HG02798 (cell line): Measurements from ENCODE around the gene UQCRC2.
"Not testable (repeated sequence)": the region's sequence is repeated elsewhere in the genome, so short reads cannot be mapped to it uniquely, and the experiment has no call there.

Experiments
- ATAC-seq: cut with Tn5 transposase; IDR thresholded peaks from one replicate; pipeline ENCODE4 v1.9.1; 2021; ENCODE audit warnings: mild to moderate bottlenecking; ENCODE audit not compliant: unreplicated experiment, poor library complexity

The UQCRC2 gene

DNA sequence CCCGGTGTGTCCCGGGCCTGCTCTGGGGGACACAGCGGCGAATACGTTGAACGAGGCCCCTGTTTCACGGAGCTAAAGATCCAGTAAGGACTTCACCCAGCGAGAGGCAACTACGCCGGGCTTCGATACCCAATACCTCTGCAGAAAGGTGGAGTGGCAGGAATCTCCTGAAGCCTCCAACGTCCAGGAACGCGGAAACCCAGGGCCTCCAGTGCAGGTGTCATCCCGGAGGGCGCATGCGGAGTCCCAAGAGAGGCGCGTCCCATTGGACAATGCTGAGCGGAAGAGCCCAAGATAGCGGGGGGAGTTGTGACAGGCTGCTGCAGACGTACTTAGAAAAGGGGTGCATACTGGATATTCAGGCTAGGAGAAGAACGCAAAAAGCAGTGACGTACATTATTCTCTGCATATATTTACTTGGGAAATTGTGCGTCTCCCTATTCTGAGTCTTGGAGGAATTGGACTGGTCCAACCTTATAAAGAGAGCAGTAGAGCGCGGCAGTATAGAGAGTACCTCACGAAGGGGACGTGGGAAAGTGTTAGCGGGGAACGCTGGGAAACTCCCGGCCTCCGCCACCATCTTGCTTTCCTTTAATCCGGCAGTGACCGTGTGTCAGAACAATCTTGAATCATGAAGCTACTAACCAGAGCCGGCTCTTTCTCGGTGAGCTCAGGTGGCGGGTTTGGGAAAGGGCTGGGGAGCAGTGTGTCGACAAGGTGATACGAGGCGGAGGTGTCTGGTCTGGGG is at the start of gene UQCRC2:
UQCRC2 (plus strand) TSS at position 569 of the 748 bp plus-strand sequence; CDS start at position 632, 63 bp downstream.
- peak; percentile 91 for ATAC-seq

DNA sequence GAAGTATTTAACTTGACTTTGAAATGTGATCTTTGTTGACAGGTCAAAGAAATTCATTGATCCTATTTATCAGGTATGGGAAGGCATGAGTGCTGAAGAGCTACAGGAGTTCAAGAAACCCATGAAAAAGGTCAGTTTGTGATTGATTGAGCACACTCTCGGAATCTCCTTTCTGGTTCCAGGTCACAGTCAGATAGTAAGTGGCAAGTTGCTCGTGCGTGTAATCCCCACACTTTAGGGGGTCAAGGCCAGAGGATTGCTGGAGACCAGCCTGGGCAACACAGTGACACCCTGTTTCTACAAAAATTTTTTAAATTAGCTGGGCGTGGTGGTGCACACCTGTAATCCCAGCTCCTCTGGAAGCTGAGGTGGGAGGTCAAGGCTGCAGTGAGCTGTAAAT is 20.5 kb upstream of the UQCRC2 start:
- not testable (repeated sequence) for ATAC-seq

DNA sequence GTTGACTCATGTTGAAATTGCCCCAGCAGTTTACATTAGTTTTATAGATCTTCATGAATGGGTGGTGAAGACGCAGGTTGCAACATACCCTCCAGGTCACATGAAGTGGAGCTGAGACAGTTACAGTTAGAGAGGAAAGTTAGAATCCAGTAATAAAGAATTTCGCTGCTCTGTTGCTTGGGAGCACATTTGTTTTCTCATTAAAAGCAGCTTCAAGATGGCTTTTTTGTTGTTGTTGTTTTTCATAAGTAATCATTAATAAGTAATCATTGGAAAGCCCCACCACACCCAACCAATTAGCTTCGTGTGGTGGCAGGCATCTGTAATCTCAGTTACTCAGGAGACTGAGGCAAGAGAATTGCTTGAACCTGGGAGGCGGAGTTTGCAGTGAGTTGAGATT is 19.8 kb upstream of the UQCRC2 start:
- not testable (repeated sequence) for ATAC-seq

DNA sequence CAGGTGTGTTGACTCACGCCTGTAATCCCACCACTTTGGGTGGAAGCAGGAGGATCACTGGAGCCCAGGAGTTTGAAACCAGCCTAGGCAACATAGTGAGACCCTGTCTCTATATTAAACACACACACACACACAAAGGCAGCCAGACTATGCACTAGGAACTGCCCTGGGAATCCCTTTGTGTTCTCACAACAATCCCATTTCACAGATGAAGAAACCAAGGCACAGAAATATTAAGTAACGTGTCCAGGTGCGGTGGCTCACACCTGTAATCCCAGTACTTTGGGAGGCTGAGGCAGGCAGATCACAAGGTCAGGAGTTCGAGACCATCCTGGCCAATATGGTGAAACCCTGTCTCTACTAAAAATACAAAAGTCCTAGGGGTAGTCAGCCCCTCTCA is 19.4 kb upstream of the UQCRC2 start:
- ATAC-seq: not testable (repeated sequence)

DNA sequence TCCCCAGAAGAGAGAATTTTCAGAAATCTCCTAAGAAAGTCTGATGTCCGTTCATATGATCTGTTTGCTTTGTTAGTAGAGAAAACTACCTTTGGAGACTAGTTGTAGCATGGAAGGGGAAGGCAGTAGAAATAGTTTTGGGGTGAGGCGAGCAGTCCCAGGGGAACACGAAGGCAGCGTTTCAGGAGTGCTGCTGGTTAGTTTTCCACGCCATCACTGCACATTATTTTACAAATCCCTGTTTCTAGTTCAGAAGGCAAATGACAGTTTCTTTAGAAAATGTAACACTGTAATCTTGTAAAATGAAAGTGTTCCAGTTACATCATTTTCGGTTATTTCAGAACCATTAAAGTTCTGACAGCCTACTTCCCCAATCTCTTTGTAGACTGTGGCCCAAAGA is 16.9 kb upstream of the UQCRC2 start:
- ATAC-seq: not testable (repeated sequence)

DNA sequence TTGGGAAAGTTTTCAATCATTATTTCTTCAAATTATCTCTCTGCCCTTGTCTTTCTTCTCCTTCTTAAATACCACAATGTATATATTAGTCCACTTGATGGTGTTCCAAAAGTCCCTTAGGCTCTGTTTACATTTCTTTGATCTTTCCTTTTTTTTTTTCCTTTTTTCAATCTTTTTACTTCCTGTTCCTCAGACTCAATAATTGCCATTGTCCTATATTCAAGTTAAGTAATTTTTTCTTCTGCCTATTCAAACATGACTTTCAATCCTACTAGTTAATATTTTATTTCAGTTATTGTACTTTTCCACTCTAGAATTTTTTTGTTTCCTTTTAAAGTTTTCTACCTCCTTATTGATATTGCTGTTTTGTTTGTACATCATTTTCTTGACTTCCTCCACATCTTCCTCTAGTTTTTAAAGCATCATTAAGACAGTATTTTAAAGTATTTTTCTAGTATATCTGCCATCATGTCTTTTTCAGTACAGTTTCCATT is 15.8 kb upstream of the UQCRC2 start:
- ATAC-seq: no peak

DNA sequence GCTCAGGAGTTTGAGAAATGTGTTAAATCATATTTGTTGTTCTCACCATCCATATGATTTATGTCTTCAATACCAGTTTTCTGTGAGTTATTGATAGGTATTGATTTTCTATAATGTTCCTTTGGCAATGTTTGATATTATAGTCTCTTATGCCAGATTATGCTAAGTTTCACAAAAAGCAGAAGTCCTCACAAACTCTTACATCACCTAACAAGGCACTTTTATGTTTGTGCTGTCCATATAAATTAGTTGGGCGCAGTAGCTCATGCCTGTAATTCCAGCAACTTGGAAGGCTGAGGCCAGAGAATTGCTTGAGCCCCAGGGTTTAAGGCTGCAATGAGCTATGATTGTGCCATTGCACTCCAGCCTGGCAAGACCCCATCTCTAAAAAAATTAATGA is 12.6 kb upstream of the UQCRC2 start:
- no peak for ATAC-seq

DNA sequence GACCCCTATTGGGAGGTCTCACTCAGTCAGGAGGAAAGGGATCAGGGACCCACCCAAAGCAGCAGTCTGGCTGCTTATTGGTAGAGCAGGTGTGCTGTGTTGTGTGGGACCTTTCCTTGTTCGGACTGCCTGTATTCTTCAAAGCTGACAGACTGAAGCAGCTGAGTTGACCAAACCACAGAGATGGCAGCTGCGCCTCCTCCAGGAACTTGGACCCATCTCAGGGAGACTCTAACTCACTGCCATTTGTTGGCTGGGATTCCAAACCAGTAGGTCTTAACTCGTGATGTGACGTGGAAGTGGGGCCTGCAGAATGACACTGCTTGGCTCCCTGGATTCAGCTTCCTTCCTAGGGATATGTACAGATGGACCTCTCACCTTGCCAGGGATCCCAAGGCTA is 9.6 kb upstream of the UQCRC2 start:
- no peak for ATAC-seq

DNA sequence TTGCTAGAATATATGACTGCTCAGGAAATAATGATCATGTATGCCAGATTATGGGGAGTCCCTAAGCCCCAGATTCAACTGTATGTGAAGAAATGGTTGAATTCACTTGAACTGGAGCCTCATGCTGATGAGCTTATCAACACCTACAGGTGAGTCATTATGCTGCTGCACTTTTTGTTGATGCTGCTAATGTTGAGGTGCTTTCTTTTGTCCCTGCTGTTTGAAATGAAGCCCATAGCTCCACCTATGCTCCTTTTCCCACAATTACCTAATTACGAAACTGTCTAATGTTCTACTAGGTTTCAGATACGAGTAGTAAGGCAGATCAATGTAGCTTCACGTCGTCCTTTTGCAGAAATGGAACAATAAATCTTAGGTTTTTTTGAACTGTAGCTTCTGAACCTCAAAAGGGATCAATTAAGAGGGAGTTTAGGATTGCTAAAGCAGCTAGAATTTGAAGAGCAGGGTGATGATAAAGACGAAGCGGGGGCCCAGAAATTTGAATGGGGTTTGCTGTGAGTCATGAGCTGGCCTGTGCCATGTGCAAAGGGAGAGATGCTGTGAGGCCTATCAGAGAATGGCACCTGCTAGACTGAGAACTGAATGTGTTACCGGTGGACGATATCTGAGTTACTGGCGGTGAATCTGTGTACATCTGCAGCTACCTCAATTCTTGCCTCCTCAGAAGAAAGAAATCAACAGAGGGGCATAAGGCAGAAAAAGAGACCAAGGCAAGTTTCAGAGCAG is 6.1 kb upstream of the UQCRC2 start:
- ATAC-seq: no peak

DNA sequence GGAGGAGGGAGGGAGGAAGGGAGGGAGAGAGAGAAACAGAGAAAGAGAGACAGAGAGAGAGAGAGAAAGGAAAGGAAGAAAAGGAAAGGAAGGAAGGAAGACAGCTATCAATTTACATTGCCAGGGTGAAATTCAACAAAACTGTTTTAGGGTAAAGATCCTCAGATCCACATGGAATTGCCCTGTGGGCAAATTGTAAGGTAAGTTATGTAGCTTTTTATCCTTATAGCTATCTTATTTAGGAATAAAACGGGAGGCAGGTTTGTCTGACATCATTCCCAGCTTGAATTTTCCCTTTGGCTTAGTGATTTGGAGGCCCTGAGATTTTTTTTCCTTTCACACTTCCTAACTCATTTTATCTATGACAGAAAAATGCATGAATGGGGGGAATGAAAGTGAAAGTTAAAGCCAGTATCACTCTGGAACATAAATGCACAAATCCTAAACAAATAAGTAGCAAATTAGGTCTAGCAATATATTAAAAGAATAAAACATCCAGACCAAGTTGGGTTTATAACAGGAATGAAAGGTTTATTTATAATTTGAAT is 3.4 kb upstream of the UQCRC2 start:
- ATAC-seq: no peak

DNA sequence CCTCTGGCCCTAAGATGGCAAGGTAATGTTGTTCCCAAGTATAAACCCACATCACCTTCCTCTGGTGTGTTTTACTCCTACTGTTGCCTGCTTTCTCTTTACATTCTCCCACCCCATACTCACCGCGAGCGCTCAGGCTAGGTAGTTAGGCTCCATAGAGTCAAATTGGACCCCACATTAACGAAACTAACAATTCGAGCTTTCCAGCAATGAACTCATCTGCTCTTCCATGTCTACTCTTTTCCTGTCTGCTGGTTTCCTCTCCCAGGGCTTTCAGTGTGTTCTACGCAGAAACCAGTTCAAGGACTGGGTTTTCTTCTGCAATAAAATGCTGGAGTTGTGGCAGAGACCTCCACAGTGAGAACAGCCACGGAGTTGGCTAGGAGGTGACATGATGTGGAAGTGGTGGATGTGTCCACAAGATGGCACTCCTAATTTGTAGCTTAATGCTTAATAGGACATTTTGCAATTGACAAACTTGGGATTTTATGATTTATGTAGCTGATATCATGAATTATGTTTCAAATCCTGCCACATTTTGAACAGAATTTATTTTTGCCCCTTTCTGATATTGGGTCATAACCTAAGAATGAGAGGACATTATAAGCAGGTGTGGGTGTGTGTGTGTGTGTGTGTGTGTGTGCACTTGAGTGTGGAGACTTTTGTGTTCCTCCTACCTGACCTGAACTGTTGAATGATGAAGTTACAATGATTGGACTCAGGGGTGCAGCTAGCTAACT is 2.2 kb upstream of the UQCRC2 start:
- no peak for ATAC-seq

DNA sequence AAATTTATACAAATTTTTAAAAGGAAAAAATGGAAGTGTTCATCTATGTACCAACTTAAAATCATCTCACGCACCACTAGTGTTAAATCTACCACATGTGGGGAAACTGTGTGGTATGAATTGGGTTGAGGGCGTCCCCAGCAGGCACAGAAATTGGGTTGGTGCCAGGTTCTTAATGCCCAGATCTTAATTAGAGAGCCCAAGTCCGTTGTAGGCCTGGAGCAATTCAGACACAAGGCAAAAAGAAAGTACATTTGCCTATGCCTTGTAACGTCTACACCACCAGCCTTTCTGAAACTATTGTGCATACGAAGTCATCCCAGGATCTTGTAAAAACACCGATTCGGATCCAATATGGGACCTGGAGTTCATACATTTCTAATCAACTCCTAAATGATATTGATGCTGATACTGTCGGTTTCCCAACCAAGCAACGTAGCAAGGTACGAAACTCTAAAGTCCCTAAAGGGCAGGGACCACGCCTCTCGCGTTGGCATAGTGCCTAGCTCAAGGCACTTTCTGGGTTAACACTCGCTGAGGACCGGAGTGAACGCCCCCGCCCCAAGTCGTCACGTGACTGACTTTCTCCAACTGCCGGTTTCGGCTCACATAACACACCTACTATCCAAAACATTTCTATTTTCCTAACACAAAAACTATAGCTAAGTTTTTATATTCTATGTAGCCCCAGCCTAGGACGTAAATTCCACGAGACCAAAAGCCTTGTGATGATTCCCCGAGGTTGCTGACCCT is 945 bp upstream of the UQCRC2 start:
- peak; percentile 38 for ATAC-seq

DNA sequence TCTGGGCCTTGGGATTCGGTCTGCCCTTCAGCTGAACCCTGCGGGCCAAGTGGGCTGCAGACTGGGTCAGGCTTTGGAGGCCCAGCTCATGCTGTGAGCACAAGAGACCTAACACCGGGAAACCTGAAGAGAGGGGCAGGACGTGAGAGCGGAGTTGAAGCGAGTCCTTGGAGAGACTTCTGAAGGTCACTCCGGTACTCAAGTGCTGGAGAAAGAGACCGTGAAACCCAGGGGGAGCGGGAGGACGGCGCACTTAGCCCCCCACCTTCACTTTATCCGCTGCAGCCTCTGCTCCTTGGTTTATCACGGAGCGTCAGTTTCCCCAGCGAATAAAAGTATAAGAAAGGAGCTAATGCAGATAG is 361 bp downstream of the UQCRC2 start:
- no peak for ATAC-seq

DNA sequence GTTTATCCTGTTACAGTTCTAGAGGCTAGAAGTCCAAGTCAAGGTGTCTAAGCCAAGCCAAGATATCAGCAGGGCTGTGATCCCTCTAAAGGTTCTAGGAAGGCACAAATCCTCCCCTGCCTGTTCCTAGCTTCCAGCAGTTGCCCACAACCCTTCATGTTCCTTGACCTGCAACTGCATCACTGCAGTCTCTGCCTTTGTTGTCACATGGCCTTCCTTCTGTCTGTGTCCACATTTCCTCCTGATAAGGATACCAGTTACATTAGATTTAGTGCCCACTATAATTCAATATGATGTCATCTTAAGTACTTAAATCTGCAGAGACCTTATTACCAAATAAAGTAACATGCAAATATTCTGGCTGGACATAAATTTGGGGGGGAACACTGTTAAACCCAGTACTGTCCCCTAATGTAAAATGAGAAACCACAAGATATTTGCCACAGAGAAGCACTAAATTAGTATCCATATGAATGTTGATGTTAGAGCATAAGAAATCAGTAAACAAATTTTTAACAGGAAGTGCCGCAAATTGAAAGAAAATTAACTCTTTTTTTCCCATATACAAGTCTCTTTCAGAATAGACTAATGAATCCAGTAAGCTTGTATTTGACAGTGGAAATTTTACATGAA is 4.7 kb downstream of the UQCRC2 start:
- ATAC-seq: no peak

DNA sequence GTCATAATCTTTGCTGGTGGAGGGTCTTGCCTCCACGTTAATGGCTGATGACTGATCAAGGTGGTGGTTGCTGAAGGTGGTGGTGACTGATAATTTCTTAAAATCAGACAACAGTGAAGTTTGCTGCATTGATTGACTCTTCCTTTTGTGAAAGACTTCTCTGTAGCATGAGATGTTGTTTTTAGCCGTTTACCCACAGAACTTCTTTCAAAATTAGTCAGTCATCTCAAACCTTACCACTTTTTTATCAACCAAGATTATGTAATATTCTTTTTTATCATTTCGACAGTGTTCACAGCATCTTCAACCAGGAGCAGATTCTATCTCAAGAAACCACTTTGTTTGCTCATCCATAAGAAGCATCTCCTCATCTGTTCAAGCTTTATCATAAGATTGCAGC is 5.9 kb downstream of the UQCRC2 start:
- no peak for ATAC-seq

DNA sequence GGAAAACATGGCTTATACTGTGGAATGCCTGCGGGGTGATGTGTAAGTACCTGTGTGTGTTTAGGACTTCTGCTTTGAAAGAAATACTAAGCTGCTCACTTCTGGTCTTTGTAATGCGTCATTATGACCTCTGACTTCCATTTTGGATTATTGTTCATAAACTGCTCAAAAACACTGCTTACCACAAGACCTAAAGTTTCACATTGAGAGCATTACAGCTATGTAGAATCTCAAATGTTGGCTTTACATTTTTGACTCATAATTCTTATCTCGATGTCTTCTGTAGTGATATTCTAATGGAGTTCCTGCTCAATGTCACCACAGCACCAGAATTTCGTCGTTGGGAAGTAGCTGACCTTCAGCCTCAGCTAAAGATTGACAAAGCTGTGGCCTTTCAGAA is 9.3 kb downstream of the UQCRC2 start:
- ATAC-seq: no peak

DNA sequence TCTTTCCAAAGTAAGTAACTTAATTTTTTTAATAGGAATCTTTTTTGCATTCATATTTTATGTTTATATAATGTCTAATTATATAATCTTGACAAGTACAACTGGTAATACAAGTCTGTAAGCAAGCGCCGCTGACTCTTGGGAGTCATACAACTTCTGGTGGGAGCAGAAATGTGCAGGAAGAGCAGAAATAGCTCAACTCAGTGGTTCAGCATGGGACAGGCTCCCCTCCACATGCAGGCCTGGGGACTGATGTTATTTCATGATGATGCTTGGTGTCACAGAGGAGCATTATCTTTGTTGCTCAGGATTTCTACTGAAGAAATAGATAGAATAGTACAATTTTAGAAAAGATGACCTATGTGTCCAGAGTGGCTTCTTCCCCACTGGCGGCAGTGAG is 10.7 kb downstream of the UQCRC2 start:
- ATAC-seq: no peak

DNA sequence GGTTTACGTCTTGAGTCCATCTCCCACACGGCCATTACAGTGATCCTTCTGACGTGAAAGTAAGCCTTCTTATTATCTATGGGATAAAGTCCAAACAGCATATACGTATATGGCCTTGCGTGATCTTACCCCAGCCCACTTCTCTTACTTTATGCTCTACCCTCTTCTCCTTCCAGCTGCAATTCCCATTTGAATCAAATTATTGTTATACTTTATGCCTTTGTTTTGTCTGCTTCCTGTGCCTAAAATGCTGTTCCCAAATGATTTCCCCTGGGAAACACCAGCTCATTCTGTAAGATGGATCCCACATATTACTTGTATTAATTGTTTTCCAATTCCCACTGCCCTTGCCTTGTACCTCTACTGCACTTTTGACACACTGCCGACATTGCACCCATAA is 11.2 kb downstream of the UQCRC2 start:
- no peak for ATAC-seq

DNA sequence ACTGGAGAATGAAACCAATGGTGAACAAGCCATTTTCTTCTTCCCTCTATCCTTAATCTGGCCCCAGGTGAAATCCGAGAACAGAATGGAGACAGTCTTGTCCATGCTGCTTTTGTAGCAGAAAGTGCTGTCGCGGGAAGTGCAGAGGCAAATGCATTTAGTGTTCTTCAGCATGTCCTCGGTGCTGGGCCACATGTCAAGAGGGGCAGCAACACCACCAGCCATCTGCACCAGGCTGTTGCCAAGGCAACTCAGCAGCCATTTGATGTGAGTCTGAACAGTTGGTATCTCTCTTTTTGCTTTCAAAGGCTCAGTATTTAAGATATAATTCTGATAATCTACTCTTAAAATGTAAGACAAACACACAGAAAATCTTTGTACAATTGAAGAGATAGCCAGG is 18.7 kb downstream of the UQCRC2 start:
- ATAC-seq: no peak

DNA sequence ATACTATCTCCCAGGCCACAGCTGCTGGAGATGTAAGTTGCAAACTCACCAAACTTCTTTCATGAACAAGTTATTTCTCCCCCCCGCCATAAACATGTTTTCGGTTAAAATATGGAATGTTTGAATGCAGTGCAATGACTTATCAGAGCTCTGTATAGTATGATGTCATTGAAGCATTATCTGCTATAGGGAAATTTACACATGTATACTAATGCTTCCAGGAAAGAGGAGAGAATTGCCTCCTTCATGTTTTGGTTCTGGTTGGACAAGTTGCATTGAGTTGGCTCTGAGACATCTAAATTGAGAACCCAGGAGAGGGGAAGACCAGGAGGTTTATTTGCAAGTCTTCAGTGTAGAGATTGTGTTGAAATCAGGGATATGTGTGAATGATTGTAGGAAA is 20.8 kb downstream of the UQCRC2 start:
- no peak for ATAC-seq
